ENCODE results near the gene C13orf42.

C13orf42 gene

GRCh38 chr13:51064753-51065152 lies 46.3 kb downstream of the C13orf42 start:
- no peak for DNase-seq

DNA sequence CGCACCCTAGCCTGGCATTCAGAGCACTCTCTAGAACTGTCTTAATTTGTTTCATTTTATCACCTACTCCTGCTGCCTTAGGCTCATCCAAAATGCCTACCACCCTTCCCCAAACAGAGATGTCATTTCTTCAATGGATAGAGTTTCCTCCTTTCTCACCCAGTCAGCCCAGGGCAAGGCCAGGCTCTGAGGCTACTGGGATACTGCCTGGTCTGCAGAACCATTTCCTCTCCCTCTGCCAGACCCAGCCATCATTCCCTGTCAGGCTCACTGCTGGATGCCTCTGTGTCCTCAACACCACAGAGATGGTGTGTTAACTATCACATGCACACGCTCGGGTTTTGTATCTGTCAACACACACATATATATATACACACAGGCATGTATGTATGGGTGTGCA lies 47.2 kb downstream of the C13orf42 start:
- no peak for DNase-seq

DNA sequence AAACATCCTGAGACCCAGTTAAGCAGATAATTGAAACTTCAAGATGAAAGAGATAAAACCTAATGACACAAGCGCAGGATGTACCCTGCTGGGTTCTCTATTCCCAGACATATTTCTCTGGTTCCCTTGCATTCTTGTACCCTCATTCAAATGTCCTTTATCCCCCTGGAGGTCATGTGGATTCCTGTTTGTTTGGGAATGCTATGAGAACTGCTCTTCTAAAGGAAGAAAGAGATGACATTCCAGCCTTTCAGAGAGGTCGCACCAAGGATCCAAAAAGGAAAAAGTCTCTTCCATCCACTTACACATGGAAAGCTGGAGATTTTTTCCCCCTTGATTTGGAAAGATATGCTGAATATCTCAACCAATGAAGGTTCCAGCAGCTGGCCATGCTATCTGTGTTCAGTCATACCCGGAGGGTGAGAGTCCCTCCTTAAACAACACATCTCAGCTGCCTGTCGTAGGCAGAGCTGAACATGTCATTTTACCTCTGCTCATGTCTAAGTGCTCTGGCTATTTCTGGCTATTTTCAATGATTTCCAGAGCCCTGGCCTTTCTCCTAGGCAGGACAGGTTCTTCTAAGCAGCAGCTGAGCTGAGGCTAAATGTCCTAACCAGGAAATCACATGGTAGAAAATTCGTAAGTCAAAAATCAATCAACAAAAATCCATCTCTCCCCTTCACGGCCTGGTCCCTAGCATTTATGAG lies 52.5 kb downstream of the C13orf42 start:
- no peak for DNase-seq

GRCh38 chr13:51057906-51058305 lies 53.2 kb downstream of the C13orf42 start:
- no peak for DNase-seq

DNA sequence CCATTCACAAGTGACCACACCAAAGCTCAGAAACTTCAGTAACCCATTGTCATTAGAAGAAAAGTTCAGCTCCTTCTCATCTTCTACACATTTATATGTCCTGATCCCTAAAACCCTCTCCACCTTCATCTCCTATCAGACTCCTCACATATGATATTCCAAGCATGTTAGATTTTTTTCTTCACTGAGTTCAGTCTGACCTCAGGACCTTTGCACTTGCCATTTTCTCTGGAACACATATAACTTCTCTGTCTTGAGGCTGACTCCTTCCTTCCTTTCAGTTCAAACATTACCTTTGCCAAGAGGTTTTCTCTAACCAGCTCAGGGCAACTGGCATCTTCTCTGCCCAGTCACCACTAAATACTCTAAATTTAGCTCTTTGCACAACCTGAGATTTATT lies 54.1 kb downstream of the C13orf42 start:
- DNase-seq: no peak

DNA sequence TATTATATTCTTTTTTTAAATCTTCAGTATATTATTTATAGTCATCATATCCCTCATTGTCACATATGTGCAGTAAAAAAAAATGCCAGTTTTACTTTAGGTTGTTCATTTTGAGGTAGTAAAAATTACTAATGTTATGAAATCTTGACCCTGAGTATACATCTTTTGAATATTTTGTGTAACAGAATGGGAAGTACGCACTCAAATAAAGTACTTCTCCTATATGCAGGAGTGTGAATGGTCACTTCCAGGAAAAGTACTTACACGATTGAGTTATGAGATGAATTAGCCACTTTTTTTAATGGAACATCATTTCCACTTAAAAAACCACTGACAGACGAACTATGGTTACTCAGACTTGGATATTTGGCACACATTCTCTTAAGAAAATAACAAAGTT lies 58.5 kb downstream of the C13orf42 start:
- DNase-seq: no peak

DNA sequence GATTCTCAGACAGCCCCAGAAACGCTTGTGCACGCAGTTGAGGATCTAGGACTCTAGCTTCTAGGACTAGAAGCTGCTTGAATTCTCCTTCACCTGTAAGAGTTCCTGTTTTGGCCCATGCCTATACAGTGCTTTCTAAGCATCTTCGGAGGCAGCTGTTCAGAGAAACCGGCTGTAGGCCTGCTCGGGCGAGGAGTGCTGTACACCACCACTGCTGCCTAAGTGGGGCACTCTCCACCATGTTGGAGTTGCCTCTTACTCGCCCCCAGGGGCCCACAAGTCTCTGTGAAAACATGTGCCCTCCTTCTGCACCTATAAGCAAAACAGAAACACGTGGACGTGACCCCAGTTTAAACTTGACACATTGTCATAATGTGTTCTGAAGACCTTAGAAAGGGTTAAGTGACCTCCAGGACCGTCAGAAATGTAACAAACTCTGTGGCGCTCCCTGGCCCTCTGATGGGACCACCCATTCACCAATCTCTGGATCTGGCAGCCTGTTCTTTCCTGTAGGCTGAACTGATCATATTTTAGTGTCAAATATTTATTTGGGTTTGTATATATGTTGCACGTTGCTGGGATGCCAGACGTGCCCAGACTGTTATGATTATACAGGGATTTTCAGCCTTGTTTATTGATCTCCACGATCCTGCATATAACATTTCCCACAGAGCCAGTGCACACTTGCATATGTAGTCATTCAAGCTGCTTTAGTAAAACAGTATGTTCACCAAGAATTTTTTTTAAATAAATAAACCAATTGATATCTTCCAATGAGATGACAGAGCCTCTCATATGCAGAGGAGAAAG lies 60.8 kb downstream of the C13orf42 start:
- no peak for DNase-seq

- DNase-seq: no peak
Observed at GRCh38 chr13:51048616-51049015, 62.5 kb downstream of the C13orf42 start.

GRCh38 chr13:51048166-51048461 lies 63.0 kb downstream of the C13orf42 start:
- no peak for DNase-seq

DNA sequence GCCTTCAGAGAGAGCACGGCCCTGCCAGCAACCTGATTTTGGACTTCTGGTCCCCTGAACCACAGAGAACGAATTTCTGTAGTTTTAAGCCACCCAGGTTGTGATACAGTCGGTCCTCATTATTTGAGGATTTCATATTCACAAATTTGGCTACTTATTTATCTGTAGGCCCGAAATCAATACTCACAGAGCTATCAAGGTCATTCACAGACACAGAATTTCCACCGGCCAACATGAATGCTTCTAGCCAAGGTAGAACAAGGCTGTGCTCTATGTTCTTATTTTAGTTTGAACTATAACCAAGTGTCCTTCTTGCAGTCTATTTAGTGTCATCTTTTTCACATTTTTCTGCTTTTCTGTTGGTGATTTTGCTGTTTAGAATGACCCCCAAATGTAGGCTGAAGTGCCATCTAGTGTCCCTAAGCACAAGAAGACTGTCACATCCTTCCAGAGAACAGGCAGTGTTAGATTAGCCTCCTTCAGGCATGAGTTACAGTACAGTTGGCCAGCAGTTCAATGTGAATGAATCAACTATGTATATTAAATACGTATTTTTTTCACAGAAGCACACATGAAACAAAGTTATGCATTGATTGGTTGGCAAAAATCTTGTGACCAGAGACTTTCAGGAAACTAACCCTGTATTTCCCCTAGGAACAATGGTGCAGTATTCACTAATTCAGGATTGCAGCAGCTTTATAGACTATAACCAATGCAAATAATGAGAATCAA lies 63.5 kb downstream of the C13orf42 start:
- DNase-seq: no peak

DNA sequence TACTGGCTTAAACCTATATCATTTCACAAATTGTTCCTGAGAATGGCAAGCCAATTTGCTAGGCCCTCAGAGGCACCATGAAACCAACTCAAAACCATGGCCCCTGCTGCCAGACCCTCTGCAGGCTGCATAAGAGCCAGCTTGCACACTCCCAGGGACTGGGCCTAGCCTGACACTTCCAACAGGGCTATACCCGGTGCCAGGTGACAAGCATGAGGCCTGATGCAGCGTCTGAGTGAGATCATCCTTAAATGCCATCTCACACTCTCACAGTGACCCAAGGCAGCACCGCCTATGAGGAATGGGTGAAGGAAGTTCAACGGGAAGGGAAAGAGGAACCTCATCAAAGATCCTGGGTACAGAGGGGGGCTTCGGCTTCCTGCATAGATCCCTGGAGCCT lies 65.6 kb downstream of the C13orf42 start:
- DNase-seq: no peak

GRCh38 chr13:51044023-51044665 lies 66.9 kb downstream of the C13orf42 start:
- DNase-seq: no peak

- no peak for DNase-seq
Observed at GRCh38 chr13:51043310-51043709, 67.8 kb downstream of the C13orf42 start.

- no peak for DNase-seq
Observed at GRCh38 chr13:51041710-51042109, 69.4 kb downstream of the C13orf42 start.

GRCh38 chr13:51041126-51041525 lies 69.9 kb downstream of the C13orf42 start:
- no peak for DNase-seq

- no peak for DNase-seq
Observed at GRCh38 chr13:51040431-51040830, 70.6 kb downstream of the C13orf42 start.

- DNase-seq: no peak
Observed at GRCh38 chr13:51036418-51036817, 74.7 kb downstream of the C13orf42 start.

DNA sequence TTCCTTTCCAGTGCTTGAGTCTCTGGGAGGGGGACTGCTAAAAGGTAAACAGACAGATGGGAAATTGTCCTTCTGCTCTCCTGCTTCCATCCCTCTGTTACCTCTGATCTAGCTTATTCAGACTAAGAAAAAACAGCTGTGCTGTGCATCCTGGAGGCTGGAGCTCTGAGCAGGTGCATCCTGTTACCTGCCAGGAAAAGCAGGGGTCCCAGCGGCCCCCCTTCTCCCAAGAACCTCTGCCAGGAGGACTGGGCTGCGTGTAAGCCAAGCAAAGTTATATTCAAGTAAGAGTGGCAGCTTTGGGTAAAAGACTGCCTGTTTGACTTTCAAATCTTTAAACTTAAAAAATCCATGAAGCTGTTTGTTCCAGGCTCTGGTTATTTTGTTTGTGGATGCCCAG lies 75.1 kb downstream of the C13orf42 start:
- no peak for DNase-seq

- DNase-seq: no peak
Observed at GRCh38 chr13:51035469-51035868, 75.6 kb downstream of the C13orf42 start.

GRCh38 chr13:51034906-51035305 lies 76.2 kb downstream of the C13orf42 start:
- no peak for DNase-seq

DNA sequence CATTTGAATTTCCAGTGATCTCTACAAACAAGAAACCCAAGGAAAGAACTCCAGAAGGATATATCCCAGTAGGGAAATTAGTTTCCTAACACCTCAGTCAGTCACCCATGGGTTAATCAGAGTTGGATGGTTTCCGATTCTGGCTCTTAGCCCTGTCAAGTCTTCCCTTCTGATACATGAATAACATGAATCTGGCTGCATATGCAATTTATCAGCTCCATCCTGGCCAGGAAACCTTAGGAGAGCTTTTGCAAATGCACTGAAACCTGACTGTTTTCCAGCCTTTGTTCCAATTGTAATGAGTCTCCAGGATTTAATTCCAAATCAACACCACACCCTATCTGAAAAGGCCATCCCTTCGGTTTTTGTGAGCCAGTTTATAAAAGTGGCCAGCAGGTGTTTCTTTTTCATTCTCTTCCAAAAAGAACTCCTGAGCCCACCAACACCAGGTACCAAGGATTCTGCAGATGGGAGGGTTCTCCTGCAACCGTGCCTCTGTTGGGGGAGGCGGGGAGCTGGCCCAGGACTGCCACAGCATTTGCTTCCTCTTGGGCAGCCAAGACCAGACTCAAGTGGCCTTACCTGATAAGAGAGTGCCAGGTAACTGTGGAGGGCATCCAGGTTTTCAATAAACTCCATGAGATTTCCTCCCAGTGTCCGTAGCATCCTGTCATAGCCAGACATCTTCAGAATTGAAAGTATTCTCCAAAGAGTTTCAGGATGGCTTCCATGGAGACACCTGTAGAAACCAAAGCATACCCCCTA lies 77.5 kb downstream of the C13orf42 start:
- no peak for DNase-seq

DNA sequence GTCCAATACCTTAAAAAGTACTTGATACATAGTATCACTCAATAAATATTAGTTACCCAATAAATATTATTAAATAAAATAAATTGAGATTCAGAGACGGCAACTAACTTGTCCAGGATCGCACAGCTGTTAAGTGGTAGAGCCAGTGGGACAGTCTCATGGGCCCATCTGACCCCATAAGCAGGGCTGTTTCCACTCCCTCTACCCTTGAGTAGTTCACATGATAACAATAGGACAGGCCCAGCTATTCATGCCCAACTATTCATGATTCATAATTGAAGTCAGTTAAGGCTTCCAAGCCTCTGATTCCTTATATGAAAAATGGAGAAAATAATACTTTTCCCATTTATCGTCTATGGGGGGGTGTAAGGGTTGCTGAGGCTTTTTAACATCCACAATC lies 78.2 kb downstream of the C13orf42 start:
- DNase-seq: no peak
